HepG2 (cell line): ENCODE measurements around the gene TNFAIP8L3. TPM values are rescaled to one million over a fixed set of nuclear protein-coding genes. Genes with fewer than 3 reads are reported as not detected.

Experiments used
- CENPT ChIP-seq: sonication (generic); formaldehyde crosslinking; IDR thresholded peaks from 2 replicates; pipeline ENCODE4 v1.8.0; 2022; ENCODE audit warnings: low read depth, mild to moderate bottlenecking, moderate library complexity, missing genetic modification reagents
- FOXC1 ChIP-seq: sonication (generic); formaldehyde crosslinking; IDR thresholded peaks from 2 replicates; pipeline ENCODE4 v1.8.0; 2022; ENCODE audit warnings: mild to moderate bottlenecking, missing genetic modification reagents, borderline replicate concordance
- KDM5A ChIP-seq: fragments of 200-600 bp; sonication (generic); IDR thresholded peaks from 2 replicates; pipeline ENCODE4 v1.7.0; 2018; ENCODE audit warnings: antibody characterized with exemption, mild to moderate bottlenecking, low read length, borderline replicate concordance
- PTBP1 ChIP-seq: fragments of 200-400 bp; formaldehyde crosslinking; IDR thresholded peaks from 2 replicates; pipeline ENCODE4 v1.6.1; 2018; ENCODE audit warnings: low read length, low read depth; ENCODE audit not compliant: poor library complexity, severe bottlenecking
- RORA ChIP-seq: sonication (generic); formaldehyde crosslinking; IDR thresholded peaks from 2 replicates; pipeline ENCODE4 v1.5.0; 2020; ENCODE audit warnings: mild to moderate bottlenecking, missing genetic modification reagents, moderate library complexity
- SALL2 ChIP-seq: sonication (generic); formaldehyde crosslinking; IDR thresholded peaks from 2 replicates; pipeline ENCODE4 v1.8.1; 2023; ENCODE audit warnings: mild to moderate bottlenecking, missing genetic modification reagents, inconsistent platforms
- ZBTB38 ChIP-seq: sonication (generic); formaldehyde crosslinking; IDR thresholded peaks from 2 replicates; pipeline ENCODE4 v1.5.1; 2020; ENCODE audit warnings: mild to moderate bottlenecking, missing genetic modification reagents
- ZFAT ChIP-seq: sonication (generic); formaldehyde crosslinking; conservative IDR thresholded peaks from 2 replicates; pipeline ENCODE4 v1.8.1; 2023; ENCODE audit warnings: missing genetic modification reagents, inconsistent platforms
- ZFX ChIP-seq: sonication (generic); formaldehyde crosslinking; IDR thresholded peaks from 2 replicates; pipeline ENCODE4 v1.4.0; 2020; ENCODE audit warnings: mild to moderate bottlenecking, low read depth, missing genetic modification reagents, moderate library complexity
- ZNF598 ChIP-seq: sonication (generic); formaldehyde crosslinking; IDR thresholded peaks from 2 replicates; pipeline ENCODE4 v1.5.1; 2020; ENCODE audit warnings: mild to moderate bottlenecking, missing genetic modification reagents, borderline replicate concordance
- polyA plus RNA-seq, 8 experiments: library from polyadenylated mRNA; depleted of rRNA in 3 of 8; stranded (reverse) in 7 of 8; unstranded in 1 of 8; fragments of >200 nt; fragmentation: Illumina TruSeq in 4 of 8; extraction: Trizol in 4 of 8; gene quantifications; 2 replicates each; pipeline versions ENCODE4 v1.2.1 to v1.2.3, GENCODE V29; 2011 to 2016; ENCODE audit warnings: low read depth in 4 of 8, missing spikeins in 1 of 8, mixed read lengths in 1 of 8; ENCODE audit not compliant: insufficient read depth in 1 of 8
- total RNA-seq, 5 experiments: library from RNA; depleted of rRNA; stranded (reverse); fragments of >200 nt; fragmentation: Illumina TruSeq; extraction: Trizol; gene quantifications; 2 replicates each; pipeline ENCODE4 v1.2.3, GENCODE V29; 2016; ENCODE audit warnings: low read depth in 1 of 5
- TF ChIP-seq, protein P1 (sequence below), 2 experiments: sonication (generic) in 1 of 2; formaldehyde crosslinking in 1 of 2; IDR thresholded peaks; 2 replicates each; pipeline versions ENCODE4 v1.4.0 to v1.6.1; 2018 to 2020; ENCODE audit warnings: missing genetic modification reagents in 2 of 2, borderline replicate concordance in 1 of 2, low read depth in 1 of 2, mild to moderate bottlenecking in 1 of 2, missing biosample characterization in 1 of 2
- TF ChIP-seq, protein P2 (sequence below): sonication (generic); formaldehyde crosslinking; IDR thresholded peaks from 2 replicates; pipeline ENCODE4 v1.5.0; 2020; ENCODE audit warnings: mild to moderate bottlenecking, missing genetic modification reagents, moderate library complexity
- TF ChIP-seq, protein P3 (sequence below): sonication (generic); formaldehyde crosslinking; IDR thresholded peaks from 2 replicates; pipeline ENCODE4 v1.5.0; 2020; ENCODE audit warnings: missing genetic modification reagents, mild to moderate bottlenecking, borderline replicate concordance
- TF ChIP-seq, protein P4 (sequence below): sonication (generic); formaldehyde crosslinking; IDR thresholded peaks from 2 replicates; pipeline ENCODE4 v1.9.0; 2022; ENCODE audit warnings: low read depth, missing genetic modification reagents
- TF ChIP-seq, protein P5 (sequence below): sonication (generic); formaldehyde crosslinking; IDR thresholded peaks from 2 replicates; pipeline ENCODE4 v1.5.1; 2020; ENCODE audit warnings: mild to moderate bottlenecking, missing genetic modification reagents, moderate library complexity

TNFAIP8L3 gene
- total and polyA plus RNA-seq, 2 of the 13 experiments (the other 11 are each of a cell fraction or from before 2014, with no cell fraction given) = 0.15 to 4.0 TPM

DNA sequence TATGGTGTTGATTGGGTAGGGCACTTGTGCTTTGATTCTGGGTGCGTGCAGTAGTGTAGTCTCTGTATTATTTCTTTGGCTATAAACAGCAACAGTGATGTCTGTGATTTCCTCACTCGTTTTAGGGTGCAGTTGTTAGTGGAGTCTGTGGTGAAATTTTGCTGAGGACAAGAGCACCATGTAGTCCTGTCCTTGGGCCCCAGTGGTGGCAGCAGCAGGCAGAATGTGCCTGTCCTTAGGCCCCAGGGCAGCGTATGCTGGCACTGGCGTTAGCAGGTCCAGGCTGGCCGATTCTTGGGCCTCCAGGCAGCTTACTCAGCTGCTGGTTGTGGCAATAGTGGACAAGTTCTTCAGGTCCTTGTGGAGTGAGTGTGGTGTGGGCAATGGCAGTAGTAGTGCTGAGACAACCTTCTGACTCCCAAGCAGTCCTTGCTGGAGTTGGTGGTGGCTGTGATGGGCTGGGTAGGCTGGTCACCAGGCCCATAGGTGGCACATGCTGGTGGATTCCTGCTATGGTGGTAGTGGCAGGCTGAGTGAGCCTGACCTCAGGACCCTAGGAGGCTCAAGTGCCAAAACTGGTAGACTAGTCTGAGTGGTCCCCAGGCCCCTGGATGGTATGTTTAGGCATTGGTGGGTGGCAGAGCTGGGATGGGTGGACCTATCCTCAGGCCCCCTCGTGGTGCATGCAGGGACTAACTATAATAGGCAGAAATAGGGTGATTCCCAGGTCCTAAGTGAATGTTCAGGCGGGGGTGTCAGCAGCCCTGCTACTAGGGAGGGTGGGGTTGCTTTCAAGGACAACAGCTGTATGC lies 56.3 kb downstream of the TNFAIP8L3 start (continued):
- no peak for TF ChIP-seq RORA
- TF ChIP-seq, protein P1, sequence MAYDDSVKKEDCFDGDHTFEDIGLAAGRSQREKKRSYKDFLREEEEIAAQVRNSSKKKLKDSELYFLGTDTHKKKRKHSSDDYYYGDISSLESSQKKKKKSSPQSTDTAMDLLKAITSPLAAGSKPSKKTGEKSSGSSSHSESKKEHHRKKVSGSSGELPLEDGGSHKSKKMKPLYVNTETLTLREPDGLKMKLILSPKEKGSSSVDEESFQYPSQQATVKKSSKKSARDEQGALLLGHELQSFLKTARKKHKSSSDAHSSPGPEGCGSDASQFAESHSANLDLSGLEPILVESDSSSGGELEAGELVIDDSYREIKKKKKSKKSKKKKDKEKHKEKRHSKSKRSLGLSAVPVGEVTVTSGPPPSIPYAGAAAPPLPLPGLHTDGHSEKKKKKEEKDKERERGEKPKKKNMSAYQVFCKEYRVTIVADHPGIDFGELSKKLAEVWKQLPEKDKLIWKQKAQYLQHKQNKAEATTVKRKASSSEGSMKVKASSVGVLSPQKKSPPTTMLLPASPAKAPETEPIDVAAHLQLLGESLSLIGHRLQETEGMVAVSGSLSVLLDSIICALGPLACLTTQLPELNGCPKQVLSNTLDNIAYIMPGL (CRISPR knock-in tag; IDR thresholded peaks at IDR 0.05; ENCODE audit: borderline replicate concordance in 1 of 2, low read depth in 1 of 2) = 0 out of 4 replicates have a peak, but pooled peaks of 1 of the 2 experiments have one; percentile 25
- TF ChIP-seq, protein P2, sequence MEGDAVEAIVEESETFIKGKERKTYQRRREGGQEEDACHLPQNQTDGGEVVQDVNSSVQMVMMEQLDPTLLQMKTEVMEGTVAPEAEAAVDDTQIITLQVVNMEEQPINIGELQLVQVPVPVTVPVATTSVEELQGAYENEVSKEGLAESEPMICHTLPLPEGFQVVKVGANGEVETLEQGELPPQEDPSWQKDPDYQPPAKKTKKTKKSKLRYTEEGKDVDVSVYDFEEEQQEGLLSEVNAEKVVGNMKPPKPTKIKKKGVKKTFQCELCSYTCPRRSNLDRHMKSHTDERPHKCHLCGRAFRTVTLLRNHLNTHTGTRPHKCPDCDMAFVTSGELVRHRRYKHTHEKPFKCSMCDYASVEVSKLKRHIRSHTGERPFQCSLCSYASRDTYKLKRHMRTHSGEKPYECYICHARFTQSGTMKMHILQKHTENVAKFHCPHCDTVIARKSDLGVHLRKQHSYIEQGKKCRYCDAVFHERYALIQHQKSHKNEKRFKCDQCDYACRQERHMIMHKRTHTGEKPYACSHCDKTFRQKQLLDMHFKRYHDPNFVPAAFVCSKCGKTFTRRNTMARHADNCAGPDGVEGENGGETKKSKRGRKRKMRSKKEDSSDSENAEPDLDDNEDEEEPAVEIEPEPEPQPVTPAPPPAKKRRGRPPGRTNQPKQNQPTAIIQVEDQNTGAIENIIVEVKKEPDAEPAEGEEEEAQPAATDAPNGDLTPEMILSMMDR (CRISPR knock-in tag) = peak; percentile 19; the same call in 1 of the 2 replicates
- TF ChIP-seq KDM5A = 0 out of 2 replicates have a peak, but pooled peaks have one; percentile 13
- TF ChIP-seq ZNF598 (CRISPR knock-in tag) = peak; percentile 52; the same call in 1 of the 2 replicates
- TF ChIP-seq, protein P3, sequence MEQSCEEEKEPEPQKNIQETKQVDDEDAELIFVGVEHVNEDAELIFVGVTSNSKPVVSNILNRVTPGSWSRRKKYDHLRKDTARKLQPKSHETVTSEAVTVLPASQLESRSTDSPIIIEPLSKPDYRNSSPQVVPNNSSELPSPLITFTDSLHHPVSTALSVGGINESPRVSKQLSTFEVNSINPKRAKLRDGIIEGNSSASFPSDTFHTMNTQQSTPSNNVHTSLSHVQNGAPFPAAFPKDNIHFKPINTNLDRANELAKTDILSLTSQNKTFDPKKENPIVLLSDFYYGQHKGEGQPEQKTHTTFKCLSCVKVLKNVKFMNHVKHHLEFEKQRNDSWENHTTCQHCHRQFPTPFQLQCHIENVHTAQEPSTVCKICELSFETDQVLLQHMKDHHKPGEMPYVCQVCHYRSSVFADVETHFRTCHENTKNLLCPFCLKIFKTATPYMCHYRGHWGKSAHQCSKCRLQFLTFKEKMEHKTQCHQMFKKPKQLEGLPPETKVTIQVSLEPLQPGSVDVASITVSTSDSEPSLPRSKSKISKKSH (CRISPR knock-in tag) = 0 out of 2 replicates have a peak, but pooled peaks have one; percentile 25
- 0 out of 2 replicates have a peak, but pooled peaks have one; percentile 51 for TF ChIP-seq FOXC1 (CRISPR knock-in tag)
- TF ChIP-seq PTBP1 = no peak
- TF ChIP-seq, protein P4, sequence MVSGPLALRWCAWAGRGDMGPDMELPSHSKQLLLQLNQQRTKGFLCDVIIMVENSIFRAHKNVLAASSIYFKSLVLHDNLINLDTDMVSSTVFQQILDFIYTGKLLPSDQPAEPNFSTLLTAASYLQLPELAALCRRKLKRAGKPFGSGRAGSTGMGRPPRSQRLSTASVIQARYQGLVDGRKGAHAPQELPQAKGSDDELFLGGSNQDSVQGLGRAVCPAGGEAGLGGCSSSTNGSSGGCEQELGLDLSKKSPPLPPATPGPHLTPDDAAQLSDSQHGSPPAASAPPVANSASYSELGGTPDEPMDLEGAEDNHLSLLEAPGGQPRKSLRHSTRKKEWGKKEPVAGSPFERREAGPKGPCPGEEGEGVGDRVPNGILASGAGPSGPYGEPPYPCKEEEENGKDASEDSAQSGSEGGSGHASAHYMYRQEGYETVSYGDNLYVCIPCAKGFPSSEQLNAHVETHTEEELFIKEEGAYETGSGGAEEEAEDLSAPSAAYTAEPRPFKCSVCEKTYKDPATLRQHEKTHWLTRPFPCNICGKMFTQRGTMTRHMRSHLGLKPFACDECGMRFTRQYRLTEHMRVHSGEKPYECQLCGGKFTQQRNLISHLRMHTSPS (CRISPR knock-in tag) = peak; percentile 67; the same call in 1 of the 2 replicates
- peak; percentile 49 for TF ChIP-seq ZBTB38 (CRISPR knock-in tag)
- TF ChIP-seq SALL2 = no peak
- TF ChIP-seq, protein P5, sequence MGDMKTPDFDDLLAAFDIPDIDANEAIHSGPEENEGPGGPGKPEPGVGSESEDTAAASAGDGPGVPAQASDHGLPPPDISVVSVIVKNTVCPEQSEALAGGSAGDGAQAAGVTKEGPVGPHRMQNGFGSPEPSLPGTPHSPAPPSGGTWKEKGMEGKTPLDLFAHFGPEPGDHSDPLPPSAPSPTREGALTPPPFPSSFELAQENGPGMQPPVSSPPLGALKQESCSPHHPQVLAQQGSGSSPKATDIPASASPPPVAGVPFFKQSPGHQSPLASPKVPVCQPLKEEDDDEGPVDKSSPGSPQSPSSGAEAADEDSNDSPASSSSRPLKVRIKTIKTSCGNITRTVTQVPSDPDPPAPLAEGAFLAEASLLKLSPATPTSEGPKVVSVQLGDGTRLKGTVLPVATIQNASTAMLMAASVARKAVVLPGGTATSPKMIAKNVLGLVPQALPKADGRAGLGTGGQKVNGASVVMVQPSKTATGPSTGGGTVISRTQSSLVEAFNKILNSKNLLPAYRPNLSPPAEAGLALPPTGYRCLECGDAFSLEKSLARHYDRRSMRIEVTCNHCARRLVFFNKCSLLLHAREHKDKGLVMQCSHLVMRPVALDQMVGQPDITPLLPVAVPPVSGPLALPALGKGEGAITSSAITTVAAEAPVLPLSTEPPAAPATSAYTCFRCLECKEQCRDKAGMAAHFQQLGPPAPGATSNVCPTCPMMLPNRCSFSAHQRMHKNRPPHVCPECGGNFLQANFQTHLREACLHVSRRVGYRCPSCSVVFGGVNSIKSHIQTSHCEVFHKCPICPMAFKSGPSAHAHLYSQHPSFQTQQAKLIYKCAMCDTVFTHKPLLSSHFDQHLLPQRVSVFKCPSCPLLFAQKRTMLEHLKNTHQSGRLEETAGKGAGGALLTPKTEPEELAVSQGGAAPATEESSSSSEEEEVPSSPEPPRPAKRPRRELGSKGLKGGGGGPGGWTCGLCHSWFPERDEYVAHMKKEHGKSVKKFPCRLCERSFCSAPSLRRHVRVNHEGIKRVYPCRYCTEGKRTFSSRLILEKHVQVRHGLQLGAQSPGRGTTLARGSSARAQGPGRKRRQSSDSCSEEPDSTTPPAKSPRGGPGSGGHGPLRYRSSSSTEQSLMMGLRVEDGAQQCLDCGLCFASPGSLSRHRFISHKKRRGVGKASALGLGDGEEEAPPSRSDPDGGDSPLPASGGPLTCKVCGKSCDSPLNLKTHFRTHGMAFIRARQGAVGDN (CRISPR knock-in tag) = peak; percentile 63
- peak; percentile 32; the same call in 1 of the 2 replicates for TF ChIP-seq ZFX
- 0 out of 2 replicates have a peak, but pooled peaks have one; percentile 35 for TF ChIP-seq CENPT (CRISPR knock-in tag)
- no peak for TF ChIP-seq ZFAT (CRISPR knock-in tag)
